ENCODE data around the gene AK9.
"Not testable (repeated sequence)": the region's sequence is repeated elsewhere in the genome, so short reads cannot be mapped to it uniquely, and the experiment has no call there.

AK9 gene

DNA sequence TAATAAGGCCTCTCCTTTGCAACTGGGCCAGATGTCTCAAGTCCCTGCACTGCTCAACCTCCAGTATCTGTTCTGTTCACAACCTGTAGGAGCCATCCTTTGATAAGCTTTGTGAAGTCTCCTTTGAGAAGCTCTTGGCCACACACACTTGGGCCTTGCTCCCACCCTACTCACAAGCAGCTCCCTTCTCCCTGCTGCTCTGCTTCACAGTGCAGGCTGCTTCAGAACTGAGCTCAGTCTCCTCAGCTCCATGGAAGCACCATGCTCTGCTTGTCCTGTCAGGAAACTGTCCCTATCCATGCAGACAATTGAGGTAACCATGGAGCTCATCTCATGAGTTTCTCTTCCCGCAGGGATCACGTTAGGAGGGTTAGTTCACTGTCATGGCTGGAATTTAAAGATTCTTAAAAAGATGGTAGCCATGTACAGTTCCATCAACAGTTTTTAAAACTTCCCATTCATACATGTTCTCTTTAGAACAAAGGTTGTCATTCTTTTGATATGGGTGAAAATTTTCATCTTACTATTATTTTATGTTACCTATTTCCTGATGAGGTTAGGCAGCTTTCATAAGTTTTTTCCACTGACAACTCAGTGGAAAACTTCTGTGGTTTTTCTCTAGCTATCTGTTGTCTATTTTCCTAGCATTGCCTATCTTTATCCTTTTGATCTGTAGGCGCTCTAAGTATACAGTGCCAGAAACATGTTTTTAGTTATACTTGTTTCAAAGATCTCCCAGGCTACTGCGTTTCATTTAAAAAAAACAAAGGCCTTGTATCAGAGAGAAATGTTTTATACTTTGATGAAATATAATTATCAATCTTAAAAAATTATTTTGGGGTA is 62.6 kb downstream of the AK9 start:
- FAIRE-seq (no peak), DNase-seq (ENCODE audit: insufficient read length, low spot score) (no peak)

GRCh38 chr6:109626311-109626710 is 64.7 kb downstream of the AK9 start:
- FAIRE-seq (peak; percentile 60), DNase-seq (ENCODE audit: insufficient read length, low spot score) (no peak)

GRCh38 chr6:109625199-109625598 is 65.8 kb downstream of the AK9 start:
- no peak for DNase-seq (ENCODE audit: insufficient read length, low spot score)
- no peak for FAIRE-seq

DNA sequence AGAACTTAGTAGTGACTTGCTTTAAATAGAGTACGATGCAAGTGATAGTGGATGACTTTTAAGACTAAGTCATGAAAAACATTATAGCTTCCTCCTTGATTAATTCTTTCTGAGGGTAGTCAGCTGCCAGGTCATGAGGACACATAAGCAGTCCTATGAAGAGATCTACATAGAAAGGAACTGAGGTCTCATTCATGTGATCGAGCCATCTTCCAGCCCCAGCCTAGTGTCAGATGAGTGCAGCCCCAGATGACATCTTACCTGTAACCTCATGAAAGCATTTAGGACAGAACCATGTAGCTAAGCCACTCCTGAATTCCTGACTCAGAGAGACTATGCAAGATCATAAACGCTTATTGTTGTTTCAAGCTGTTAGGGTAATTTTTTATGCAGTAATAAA is 67.7 kb downstream of the AK9 start:
- FAIRE-seq, result no peak
- DNase-seq (ENCODE audit: insufficient read length, low spot score), result no peak

GRCh38 chr6:109612268-109612667 is 78.7 kb downstream of the AK9 start:
- DNase-seq (ENCODE audit: insufficient read length, low spot score) (no peak), FAIRE-seq (no peak)

DNA sequence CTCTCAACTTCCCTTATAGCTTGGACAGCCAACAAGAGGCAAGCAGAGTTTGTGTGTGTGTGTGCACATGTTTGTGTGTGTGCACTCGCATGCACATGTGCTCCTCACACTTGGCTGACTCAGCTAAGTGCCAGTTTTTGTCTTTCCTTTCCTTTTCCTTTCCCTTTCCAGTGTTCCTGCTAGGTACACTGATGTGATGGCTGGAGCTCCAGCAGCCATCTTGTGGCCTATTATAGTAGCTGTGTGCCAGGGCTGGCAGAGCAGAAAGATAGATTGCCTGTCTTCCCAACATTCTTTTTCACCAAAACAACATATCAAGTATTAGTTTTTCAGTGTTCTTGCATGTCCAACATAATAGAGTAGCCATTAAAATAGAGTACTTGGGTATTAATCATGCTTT is 79.5 kb downstream of the AK9 start:
- no peak for DNase-seq (ENCODE audit: insufficient read length, low spot score)

DNA sequence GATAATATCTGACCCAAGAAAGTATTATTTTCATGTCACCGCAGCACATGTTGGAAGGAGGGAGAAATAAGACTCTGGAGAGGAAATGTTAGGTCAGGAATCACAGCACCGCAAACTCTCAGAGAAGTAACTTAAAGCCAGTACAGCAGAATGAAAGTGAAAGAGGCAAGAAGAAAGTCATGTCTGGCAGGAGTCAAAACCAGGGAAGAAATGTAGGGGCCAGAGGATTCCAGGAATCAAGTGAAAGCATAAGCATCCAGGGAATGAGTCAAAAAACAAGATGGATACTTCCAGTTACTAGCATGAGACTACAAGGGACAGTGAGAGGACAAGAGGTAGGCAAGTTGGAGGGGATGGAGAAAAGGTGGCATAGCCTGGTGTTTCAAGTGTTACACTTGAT is 80.4 kb downstream of the AK9 start:
- FAIRE-seq (no peak), DNase-seq (ENCODE audit: insufficient read length, low spot score) (no peak)

More for the DNA sequence above, 79.5 kb downstream of the AK9 start:
- FAIRE-seq, result no peak

DNA sequence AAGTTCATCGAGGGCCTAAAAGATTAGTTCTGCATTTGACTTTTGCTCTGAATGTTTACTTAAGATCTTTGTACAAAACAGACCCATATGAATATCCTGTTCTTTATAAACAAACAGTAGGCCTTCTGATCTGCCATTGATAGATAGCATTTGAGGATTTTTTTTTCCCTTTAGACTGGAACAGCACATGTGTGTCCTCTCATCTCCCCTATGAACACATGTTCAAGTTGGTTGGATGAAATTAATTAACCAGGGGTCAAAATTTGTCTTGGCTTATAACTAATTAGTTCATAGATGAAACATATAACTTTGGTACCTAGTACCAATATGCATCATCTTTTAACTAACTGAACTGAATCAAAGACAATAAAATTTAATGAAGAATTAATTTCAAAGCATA is 81.3 kb downstream of the AK9 start:
- FAIRE-seq, result no peak

GRCh38 chr6:109606359-109606758 is 84.6 kb downstream of the AK9 start:
- FAIRE-seq, result no peak
- DNase-seq (ENCODE audit: insufficient read length, low spot score), result no peak

More for the DNA sequence above, 81.3 kb downstream of the AK9 start:
- no peak for DNase-seq (ENCODE audit: insufficient read length, low spot score)

- FAIRE-seq (no peak), DNase-seq (ENCODE audit: insufficient read length, low spot score) (peak; percentile 18)
Observed at GRCh38 chr6:109595998-109596397, 95.0 kb downstream of the AK9 start.

GRCh38 chr6:109580519-109580918 is 110.5 kb downstream of the AK9 start:
- no peak for DNase-seq (ENCODE audit: insufficient read length, low spot score)
- FAIRE-seq, result no peak

DNA sequence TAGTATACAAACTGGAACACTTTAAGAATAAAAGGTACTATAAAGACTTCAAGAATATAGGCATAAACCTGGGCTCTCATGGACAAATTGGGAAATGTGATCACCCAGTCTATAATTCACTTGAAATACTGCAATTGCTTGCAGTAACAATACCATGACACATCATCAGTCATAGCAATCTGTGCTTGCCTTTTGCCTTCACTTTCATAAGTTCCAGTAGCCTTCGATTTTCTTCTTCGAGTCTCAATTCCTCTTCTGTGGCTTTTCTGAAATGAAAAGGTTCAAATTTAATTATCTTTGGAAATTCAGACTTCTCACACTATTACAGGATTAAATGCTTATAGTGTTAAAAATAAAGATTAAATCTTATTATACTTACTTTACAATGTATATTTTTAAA is 111.6 kb downstream of the AK9 start:
- FAIRE-seq (no peak), DNase-seq (ENCODE audit: insufficient read length, low spot score) (no peak)

- FAIRE-seq; DNase-seq (ENCODE audit: insufficient read length, low spot score): not testable (repeated sequence)
Observed at GRCh38 chr6:109569901-109570300, 121.1 kb downstream of the AK9 start.

- FAIRE-seq, result no peak
- no peak for DNase-seq (ENCODE audit: insufficient read length, low spot score)
Observed at GRCh38 chr6:109561844-109562243, 129.2 kb downstream of the AK9 start.

DNA sequence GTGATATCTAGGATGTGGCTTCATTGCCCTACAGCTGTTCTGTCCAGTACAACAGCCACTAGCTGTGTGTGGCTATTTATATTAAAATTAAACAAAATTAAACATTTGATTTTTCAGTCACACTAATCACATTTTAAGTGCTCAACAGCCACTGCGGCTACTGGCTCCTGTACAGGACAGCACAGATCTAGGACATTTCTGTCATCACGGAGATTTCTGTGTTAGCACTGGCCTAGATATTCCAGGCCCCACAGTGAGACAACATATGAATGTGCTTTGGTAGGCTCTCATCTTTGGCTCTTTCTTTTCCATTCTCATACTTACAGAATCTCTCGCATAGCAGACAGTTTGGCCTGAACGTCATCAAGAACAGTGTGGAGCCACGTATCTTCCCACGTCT is 159.6 kb downstream of the AK9 start:
- FAIRE-seq (no peak), DNase-seq (ENCODE audit: insufficient read length, low spot score) (no peak)

GRCh38 chr6:109527989-109528388 is 163.0 kb downstream of the AK9 start:
- FAIRE-seq (no peak), DNase-seq (ENCODE audit: insufficient read length, low spot score) (peak; percentile 15)

DNA sequence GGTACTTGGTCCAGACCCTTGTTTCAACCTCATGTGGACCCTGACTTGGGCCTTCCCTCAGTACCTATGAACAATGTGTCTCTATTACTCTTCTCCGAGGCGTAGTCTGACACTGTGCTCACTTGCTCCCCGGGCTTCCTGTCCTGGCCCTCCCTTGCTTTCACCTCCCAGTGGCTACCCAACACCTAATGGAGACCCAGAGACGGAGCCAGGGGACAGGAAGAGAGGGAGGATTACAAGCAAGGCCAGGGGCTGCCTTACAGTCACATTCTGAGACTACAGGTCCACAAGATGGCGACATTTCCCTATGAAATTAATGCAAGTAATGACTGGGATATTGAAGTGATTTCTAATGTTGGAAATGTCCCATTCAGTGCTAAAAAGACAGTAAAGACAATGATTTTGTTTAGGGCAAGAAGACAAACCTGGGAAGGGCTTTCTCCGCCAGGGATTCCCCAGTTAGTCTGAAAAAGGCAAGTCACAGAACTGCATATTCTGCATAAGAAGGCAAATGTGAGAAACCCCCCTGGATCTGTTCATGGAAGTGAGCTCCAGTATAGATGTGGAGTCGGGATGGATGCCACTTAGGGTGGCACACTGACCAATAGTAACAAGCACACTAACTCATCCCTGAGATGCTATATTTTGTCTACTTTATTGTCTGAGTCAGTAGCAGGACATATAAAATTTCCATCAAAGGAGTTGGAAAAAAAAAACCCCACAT is 163.9 kb downstream of the AK9 start:
- peak; percentile 44 for FAIRE-seq

GRCh38 chr6:109524129-109524528 is 166.9 kb downstream of the AK9 start:
- DNase-seq (ENCODE audit: insufficient read length, low spot score) (no peak), FAIRE-seq (no peak)

More for the DNA sequence above, 163.9 kb downstream of the AK9 start:
- peak; percentile 38 for DNase-seq (ENCODE audit: insufficient read length, low spot score)

GRCh38 chr6:109523478-109523877 is 167.5 kb downstream of the AK9 start:
- FAIRE-seq (no peak), DNase-seq (ENCODE audit: insufficient read length, low spot score) (no peak)

- DNase-seq (ENCODE audit: insufficient read length, low spot score), result no peak
- FAIRE-seq, result no peak
Observed at GRCh38 chr6:109521080-109521479, 169.9 kb downstream of the AK9 start.

GRCh38 chr6:109519647-109520046 is 171.4 kb downstream of the AK9 start:
- not testable (repeated sequence) for DNase-seq (ENCODE audit: insufficient read length, low spot score); FAIRE-seq

DNA sequence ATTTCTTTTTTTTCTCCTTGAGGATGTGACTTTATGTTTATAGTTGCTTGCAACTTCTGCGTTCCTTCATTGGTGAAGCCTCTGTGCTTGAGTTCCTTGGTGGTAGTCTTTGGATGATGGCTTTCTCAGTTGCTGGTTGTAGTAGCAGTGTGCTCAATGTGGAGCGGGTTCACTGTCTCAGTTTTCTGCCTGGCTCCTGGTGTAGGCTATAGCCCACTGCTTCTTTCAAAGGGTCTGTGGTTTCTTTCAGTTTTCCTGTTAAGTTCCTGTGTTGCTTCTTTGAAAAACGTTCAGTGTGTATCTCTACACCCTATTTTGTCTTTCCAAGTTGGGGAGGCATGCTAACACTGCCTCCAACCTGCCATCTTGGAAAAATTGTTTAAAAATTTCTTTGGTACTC is 174.1 kb downstream of the AK9 start:
- FAIRE-seq (no peak), DNase-seq (ENCODE audit: insufficient read length, low spot score) (no peak)

All from HTR-8/SVneo (cell line).